ENCODE measurements around the gene ATL3.
"Not testable (repeated sequence)": the region's sequence is repeated elsewhere in the genome, so short reads cannot be mapped to it uniquely, and the experiment has no call there.

The ATL3 gene, protein sequence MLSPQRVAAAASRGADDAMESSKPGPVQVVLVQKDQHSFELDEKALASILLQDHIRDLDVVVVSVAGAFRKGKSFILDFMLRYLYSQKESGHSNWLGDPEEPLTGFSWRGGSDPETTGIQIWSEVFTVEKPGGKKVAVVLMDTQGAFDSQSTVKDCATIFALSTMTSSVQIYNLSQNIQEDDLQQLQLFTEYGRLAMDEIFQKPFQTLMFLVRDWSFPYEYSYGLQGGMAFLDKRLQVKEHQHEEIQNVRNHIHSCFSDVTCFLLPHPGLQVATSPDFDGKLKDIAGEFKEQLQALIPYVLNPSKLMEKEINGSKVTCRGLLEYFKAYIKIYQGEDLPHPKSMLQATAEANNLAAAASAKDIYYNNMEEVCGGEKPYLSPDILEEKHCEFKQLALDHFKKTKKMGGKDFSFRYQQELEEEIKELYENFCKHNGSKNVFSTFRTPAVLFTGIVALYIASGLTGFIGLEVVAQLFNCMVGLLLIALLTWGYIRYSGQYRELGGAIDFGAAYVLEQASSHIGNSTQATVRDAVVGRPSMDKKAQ

DNA sequence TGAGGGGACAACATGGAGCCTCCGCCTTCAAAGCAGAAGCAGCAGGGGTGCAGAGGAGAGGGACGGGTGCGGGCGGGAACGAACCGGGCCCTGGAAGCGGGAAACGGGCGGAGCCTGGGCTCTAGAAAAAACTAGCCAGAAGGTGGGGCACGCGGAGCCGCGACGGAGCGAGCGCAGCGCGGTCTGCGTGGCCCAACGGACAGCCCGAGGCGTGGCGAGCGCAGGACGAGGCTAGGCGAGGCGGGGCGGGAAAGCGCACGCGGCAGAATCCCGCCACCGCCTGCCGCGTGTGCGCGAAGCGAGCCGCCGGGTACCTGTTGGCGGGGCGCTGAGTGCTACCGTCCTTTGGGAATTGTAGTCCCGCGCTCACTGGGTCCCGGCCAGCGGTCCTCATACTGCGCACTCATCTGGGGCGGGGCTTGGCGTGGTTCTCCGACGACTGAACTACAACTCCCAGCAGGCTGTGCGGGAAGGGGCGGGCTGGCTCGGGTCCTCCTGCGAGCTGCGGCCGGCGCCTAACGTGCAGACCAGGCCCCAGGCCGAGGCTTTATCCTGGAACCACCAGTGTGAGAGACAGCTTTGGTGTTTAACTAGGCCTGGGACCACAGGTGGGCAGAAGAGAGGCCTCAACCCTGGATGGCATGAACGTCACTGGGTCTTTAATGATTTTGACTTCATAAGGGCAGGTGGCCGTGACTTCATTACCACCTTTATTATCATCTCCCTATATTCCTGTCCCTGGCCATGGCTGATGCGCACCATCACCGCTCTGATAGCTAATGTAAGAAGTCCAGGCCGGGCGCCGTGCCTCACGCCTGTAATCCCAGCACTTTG is at the start of gene ATL3:
ATL3 (minus strand) TSS at position 55 of the 834 bp plus-strand sequence; CDS start at position 14, 41 bp downstream.
- peak; percentile 95 for DNase-seq

DNA sequence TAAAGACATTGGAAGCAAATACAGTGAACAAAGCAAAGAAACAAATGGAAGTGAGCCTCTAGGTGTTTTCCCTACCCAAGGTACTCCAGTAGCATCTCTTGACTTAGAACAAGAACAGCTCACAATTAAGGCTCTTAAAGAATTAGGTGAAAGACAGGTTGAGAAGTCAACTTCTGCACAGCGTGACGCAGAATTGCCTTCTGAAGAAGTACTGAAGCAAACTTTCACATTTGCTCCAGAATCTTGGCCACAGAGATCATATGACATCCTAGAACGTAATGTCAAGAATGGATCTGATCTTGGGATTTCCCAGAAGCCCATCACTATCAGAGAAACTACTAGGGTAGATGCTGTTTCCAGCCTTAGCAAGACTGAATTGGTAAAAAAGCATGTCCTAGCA is 49.4 kb upstream of the ATL3 start:
- no peak for DNase-seq

DNA sequence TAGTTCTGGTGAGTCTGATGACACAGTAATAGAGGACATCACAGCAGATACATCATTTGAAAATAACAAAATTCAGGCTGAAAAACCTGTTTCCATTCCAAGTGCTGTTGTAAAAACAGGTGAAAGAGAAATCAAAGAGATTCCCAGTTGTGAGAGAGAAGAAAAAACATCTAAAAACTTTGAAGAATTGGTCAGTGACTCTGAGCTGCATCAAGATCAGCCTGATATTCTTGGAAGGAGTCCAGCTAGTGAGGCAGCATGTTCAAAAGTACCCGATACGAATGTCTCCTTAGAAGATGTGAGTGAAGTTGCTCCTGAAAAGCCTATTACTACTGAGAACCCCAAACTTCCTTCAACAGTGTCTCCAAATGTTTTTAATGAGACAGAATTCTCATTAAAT is 48.8 kb upstream of the ATL3 start:
- DNase-seq = no peak

DNA sequence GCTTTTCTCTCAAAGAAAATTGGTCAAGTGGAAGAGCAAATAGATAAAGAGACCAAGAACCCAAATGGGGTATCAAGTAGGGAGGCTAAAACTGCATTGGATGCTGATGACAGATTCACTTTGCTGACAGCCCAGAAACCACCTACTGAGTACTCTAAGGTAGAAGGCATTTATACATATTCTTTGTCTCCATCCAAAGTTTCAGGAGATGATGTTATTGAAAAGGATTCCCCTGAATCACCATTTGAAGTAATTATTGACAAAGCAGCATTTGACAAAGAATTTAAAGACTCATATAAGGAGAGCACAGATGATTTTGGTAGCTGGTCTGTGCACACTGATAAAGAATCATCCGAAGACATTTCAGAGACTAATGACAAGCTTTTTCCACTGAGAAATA is 47.8 kb upstream of the ATL3 start:
- no peak for DNase-seq

DNA sequence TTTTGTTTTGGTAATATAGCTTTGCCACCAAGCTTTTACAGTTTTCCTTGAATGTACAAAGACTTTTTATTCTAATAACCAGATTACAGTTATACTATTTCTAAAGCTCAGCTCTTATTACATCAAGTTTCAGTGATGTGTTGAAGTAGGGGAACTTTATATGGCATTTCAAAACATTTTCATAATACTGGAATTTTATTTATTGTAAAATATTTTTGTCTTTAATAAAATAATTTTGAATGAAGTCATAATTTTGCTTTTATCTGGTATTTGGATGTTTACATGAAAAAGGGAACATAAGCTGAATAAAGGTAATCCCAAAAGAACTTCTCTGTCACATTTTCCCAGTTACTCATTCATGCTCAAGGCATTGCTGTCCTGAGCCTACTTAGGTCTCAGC is 44.9 kb upstream of the ATL3 start:
- no peak for DNase-seq

DNA sequence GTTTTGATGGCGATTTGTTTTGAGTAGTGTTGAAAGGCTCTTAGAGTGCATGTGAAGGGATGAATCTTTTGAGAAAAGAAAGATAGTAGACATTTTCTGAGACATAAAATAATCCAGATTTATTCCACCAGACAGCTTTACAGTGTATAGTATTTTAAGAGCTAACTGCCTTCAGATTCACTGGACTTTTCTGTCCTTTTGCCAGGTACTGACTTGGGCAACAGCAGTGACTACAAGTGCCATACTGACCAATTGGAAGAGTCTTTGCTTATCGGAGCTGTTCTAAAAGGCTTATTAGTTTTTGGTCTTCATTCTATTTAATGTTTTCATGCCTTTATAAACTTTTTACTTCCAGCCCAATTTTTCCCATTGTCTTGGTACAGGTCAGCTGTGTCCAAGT is 42.6 kb upstream of the ATL3 start:
- no peak for DNase-seq

DNA sequence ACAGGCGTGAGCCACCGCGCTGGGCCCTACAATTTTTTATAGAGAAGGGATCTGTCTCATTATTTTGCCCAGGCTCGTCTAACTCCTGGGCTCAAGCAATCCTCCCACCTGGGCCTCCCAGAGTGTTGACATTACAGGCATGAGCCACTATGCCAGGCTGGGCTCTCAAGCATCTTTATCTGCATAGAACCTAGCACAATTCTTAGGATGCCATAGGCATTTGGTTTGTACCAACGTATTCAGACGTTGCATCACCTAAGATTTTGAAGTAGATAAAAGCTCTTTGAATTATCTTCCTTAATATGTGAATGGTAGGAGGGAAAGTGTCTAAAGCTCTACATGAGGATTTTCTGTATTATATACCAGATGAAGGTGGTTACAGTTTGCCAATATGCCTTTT is 40.7 kb upstream of the ATL3 start:
- DNase-seq = no peak

DNA sequence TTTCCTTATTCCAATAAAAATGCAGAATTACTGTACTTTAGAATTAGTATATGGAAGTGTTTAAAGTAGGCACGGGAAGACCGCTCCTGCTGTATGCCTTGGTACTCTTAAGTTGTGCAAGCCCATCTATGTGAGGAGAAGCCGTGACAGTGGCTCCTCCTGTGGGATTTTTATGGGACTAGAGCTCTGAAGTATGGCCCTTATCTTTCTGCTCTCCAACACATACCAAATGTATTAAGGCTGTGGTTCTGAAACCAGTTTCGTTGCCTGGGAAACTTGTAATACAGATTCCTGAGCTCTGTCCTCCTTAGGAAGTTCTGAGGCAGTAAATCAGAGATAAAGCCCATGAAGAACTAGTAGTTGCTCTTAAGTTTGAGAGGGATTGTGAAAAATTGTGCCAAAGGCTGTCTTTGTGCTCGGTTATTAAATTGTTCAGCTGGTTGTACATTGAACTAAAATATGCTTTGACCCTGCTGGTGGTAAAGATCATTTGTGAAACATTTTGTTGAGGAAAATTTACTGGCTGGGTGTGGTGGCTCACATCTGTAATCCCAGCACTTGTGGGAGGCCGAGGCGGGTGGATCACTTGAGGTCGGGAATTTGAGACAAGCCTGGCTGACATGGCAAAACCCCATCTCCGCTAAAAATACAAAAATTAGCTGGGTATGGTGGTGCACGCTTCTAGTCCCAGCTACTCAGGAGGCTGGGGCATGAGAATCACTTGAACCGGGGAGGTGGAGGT is 39.5 kb upstream of the ATL3 start:
- peak; percentile 61 for DNase-seq

DNA sequence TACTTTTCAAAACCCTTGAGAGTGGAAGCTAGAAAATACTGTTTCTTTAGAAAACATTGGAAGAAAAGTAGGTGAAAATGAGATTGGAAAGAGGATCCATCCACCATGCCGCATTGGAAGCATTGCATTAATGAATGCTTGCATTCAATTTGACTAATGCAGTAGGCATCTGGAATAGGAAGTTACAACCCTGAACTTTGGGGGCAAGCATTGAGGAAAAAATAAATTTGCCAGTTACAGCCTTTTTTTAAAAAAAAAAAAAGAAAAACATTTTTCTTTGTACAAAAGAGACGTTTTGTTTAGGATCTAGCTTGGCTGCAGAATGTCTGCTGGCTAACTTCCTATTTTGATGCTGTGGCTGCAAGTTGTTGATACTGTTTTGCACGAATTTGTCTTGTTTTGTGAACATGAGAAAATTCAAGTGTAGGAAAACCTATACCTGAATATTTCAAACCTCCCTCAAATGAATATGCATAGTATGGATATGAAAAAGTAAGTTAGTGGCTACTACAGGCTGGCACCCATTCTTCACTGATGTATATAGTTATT is 38.2 kb upstream of the ATL3 start:
- DNase-seq = peak; percentile 3

DNA sequence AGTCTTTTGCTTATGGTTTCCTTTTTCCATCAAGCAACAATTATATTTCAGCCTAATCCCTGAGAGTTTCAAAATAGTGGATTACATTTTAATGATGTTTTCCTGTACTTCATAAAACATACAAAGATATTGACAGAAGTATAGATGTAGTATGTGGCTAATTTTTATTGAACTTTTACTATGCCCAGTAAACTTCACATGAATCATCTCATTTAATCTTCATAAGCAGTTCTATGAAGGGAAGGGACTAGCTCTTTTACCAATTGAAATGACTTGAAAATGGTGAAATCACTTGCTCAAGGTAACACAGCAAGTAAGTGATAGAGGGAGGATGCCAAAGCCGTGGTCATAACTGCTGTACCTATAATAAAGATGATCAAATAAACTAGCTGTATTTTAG is 37.6 kb upstream of the ATL3 start:
- no peak for DNase-seq

DNA sequence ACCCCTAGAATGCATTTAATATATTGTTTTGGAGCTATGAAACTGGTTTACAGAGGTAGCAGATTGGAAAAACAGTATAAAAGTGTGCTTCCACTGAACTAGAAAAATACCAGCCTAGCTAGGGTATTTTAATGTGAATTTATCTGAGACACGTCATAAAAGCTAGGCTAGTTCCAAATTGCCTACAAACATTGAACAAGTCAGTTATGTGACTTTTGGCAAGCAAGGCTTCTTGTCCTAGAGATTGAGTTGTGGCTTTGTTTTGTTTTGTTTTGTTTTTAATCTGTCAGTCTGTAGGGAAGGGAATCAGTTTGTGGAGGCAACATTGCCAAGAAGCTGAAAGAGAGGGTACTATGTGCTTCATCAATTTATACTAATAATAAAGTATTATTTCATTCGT is 34.4 kb upstream of the ATL3 start:
- DNase-seq = no peak

DNA sequence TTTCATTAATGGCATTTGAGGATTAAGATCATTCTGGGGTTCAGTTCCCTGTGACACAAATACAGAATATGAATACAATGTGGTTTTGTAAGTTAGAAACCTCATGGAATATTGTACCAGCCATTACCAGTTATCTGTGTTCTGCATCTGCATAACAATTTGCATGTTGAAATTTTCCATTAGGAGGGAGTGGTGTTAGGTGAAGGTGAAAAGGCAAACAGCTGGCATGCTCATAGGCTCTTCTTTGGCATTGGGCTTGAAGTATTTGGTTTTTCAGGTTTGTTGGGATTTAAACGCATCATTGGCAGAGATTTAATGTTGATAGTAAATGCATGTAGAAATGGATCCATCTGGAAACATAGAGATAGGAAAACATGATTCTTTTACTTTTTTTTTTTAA is 28.7 kb upstream of the ATL3 start:
- DNase-seq = no peak

DNA sequence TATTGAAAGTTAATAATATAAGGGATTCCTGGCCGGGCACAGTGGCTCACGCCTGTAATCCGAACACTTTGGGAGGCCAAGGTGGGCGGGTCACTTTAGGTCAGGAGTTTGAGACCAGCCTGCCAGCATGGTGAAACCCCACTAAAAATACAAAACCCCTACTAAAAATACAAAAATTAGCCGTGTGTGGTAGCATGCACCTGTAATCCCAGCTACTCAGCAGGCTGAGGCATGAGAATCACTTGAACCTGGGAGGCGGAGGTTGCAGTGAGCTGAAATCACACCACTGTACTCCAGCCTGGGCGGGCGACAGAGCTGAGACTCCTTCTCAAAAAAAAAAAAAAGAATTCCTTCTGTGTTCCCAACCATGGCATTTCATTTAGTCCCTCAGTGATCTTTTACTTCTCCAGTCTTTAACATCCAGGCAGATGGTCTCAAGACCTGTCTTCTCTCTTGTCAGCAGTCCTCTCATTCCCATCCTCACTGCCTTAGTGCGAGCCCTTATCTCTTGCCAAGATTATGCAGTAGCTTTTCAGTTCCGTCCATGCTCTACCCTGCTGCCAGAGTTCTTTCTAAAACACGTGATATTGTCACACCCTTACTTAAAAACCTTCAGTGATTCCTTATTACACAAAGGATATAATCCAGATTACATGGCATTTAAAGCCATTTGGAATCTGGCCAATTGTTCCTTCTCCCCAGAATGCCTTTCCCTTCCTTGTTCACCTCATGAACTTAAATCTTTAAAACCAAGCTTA is 28.0 kb upstream of the ATL3 start:
- no peak for DNase-seq

DNA sequence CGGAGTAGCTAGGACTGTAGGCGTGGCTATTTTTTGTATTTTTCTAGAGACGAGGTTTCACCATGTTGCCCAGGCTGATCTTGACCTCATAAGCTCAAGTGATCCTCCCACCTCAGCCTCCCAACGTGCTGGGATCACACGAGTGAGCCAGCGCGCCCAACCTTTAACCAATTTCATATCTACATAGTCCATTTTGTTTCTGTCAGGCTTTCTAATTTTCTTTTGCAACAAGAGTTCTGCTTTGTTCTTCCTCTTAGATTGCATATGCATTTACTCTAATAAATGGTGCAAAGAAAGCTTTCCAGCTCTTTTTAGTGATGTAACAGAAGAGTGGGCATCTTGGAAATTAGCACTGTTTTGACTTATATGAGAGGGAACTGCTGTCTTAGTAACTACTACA is 23.4 kb upstream of the ATL3 start:
- DNase-seq = no peak

DNA sequence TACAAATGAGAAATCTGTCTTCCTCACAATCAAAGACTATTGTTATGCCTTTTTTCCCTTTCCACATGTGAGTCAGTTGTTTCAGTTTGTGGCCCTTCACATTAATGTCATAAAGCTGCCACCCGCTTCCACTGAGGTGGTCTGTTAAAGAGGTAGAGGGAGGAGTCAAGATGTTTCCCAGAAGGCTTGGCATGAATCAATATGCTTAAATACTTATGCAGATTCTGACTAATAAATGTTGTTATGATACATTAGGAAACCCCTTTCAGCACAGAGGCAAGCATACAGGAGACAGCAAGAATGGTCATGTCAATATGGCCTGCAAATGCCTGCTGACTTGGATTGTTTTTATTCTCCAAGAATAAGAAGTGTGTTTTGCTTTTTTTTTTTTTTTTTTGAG is 16.7 kb upstream of the ATL3 start:
- DNase-seq = no peak

DNA sequence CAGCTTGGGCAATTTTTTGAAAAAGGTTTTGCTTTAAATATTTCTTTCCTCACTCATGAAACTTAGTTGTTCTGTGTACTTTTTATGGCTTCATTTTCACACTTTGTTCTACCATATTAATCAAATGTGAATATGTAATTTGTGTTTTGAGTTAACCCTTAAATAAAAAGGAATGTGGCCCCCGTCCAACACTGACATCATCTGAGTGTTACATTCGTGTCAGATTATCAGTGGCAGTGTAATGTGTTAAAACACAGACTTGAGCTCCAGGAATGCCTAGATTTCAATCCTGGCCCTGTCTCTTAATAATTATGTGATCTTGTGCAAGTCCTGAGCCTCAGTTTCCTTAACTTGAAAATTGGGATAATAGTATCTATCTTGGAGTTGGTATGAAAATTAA is 15.8 kb upstream of the ATL3 start:
- no peak for DNase-seq

DNA sequence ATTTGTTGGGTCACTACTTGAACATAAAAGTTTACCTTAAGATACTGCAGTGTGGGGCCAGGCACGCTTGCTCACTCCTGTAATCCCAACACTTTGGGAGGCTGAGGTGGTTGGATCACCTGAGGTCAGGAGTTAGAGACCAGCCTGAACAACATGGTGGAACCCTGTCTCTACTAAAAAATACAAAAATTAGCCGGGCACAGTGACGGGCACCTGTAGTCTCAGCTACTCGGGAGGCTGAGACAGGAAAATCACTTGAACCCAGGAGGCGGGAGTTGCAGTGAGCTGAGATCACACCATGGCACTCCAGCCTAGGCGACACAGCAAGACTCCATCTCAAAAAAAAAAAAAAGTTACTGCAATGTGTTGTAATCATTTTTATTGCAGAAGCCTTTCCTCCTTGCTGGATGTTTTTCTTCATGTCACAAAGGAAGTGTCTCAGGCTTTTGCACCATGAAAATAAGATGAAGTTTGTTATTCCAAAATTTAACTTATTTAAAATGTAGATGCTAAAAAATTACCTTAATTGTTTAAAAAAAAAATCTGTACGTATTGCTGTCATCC is 14.1 kb upstream of the ATL3 start:
- not testable (repeated sequence) for DNase-seq

DNA sequence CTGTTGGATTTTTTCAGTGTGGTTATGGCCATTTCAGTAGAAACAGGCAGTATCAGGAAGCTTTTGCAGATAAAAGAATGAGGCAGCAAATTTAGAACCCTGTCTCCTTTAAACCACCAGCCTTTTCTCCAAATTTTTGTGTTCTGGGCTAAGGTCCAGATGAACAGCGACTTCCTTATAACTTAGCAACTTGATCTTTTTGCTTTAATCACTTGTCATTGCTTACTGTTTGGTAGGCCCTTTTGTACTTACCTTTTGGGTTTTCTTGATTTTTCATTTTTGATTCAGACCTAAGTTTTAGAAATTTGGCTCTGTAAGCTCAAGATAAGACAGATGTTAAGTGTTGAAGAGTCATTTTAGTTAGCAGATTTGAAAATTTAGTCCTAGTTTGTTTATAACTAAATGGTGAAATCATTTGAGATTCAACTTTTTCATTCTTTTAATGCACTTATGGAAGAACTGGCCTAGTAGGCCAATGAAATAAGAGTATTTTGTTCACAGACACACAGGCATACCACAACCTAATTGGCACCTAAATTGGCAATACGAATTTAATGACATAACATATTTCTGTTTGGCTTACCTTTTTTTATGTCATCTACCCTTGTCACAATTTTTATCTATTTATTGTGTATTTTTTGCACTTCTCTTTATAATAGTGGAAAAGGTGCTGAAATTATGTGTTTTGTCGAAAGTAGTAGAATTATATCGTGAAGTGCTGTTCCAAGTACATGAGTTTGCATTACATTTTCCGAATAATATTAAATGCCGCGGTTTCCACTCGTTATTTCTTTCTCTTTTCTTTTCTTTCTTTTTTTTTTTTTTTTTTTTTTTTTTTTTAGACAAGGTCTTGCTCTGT is 12.2 kb upstream of the ATL3 start:
- DNase-seq = no peak

DNA sequence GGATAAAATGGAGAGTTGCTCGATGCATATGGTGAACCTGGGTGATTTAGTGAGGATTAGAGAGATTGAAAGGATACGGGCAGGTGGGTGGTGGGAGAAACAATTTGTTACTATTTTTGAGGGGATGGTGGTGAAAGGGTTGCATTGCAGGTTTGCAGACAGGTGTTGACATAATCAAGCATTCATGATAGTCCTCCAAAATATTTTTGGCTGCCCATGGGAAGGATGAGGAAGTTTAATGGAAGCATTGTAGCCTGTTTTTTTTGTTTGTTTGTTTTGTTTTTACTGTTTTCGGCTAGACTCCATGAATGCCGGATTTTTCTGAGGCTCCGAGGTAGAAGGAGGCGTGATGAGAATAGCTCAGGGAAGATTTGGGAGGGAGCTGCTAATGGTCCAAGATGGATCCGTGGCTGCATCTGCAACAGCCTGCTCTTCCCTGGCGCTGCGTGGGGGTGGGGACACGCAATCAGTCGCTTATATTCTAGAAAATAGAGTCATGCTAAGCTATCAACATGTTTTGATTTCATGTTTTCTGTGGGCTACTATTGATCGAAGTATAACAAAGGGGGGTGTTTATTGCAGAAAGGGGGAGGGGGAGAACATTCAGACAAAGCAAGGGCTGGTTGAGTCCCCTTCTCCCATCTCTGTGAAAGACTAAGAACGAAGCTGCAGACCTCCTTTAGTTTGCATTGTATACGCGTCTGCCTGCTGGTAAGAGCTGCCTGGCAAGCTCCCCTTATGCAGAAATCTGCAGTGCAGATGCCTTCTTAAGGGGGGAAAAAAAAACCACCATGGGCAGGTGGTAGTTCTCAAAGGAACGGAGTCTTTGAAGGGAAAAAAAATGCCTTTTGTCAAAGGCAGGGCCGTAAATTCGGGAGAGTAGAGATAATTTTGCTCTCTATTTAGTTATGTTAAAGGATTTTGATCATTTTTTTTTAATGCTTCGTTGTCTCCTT is 11.2 kb upstream of the ATL3 start:
- peak; percentile 30 for DNase-seq
